Glutamatergic neuron (in vitro differentiated cells): ENCODE measurements around the gene PPP1R7. TPM values are rescaled to one million over a fixed set of nuclear protein-coding genes. Genes with fewer than 3 reads are reported as not detected.

ENCODE experiments used
- DNase-seq: peaks from one replicate; pipeline ENCODE4 v3.0.0; 2022
- H3K27ac Mint-ChIP-seq: one replicate; pipeline ENCODE4 v1.8.0; 2020; ENCODE audit warnings: mild to moderate bottlenecking, mixed read lengths, inconsistent platforms; ENCODE audit not compliant: unreplicated experiment
- H3K27me3 Mint-ChIP-seq: one replicate; pipeline ENCODE4 v1.8.0; 2020; ENCODE audit warnings: mild to moderate bottlenecking, moderate library complexity, mixed read lengths, inconsistent platforms; ENCODE audit not compliant: unreplicated experiment
- H3K36me3 Mint-ChIP-seq: one replicate; pipeline ENCODE4 v1.8.0; 2020; ENCODE audit warnings: mild to moderate bottlenecking, mixed read lengths, inconsistent platforms; ENCODE audit not compliant: unreplicated experiment
- H3K4me1 Mint-ChIP-seq: one replicate; pipeline ENCODE4 v1.8.0; 2020; ENCODE audit warnings: mild to moderate bottlenecking, low read depth, mixed read lengths, inconsistent platforms; ENCODE audit not compliant: unreplicated experiment
- H3K4me3 Mint-ChIP-seq: one replicate; pipeline ENCODE4 v1.8.0; 2020; ENCODE audit warnings: mild to moderate bottlenecking, mixed read lengths, inconsistent platforms; ENCODE audit not compliant: unreplicated experiment
- H3K9me3 Mint-ChIP-seq: one replicate; pipeline ENCODE4 v1.8.0; 2020; ENCODE audit warnings: mild to moderate bottlenecking, moderate library complexity, mixed read lengths, inconsistent platforms; ENCODE audit not compliant: unreplicated experiment
- total RNA-seq: library from RNA; stranded (reverse); fragmentation: NEBNext Ultra II Directional; extraction: Animal tissue kit (Norgen Biotek cat#: 25700); gene quantifications from one replicate; pipeline ENCODE4 v1.2.1, GENCODE V29; 2021; ENCODE audit not compliant: unreplicated experiment
- TF ChIP-seq, protein P1 (sequence below): fragments of 200-600 bp; sonication (generic); IDR thresholded peaks from one replicate; pipeline ENCODE4 v1.5.0; 2021; ENCODE audit not compliant: partially characterized antibody, unreplicated experiment

The PPP1R7 gene
- total RNA-seq, 1 donor from 2014 or later = 53.9 TPM

DNA sequence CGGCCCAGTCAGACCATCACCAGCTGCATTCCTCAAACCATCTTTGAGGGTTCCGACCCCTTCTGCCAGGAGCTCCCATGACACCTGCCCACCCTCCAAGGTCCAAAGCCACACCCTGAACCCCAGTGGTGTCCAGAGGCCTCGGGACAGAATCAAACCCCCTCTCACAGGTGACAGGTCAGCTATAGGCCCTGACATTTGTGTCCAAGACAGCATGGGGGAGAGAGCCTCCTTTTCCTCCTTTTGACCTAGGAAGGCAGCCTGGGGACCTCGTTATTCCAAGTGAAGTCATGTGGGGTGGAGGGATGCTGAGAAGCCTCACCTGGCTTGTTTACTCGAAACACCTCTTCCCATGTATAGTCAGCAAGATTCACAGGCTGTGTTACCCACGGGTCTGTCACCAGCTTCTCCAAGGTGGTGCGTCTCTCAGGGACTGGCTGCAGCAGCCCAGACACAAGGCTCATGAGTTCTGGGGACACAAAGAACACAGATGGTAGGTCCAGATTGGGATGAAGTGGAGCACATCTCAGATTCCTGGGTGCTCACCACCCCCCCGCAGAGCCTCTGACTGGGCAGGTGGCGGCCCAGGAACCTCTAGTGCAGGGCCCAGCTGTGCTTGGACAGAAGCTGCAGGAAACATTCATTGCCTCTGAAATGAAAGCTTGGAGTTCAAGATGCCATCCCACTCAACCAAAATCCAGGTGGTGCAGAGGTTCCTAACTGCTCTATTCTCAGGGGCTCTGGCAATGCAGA lies 43.1 kb upstream of the PPP1R7 start:
- no peak overlapping the region for H3K4me3 Mint-ChIP-seq
- H3K36me3 Mint-ChIP-seq = no peaks in the 10 kb centered on the region
- peaks cover 20% of the 10 kb centered on the region for H3K4me1 Mint-ChIP-seq
- H3K27ac Mint-ChIP-seq = no peak overlapping the region
- DNase-seq = no peak
- TF ChIP-seq, protein P1, sequence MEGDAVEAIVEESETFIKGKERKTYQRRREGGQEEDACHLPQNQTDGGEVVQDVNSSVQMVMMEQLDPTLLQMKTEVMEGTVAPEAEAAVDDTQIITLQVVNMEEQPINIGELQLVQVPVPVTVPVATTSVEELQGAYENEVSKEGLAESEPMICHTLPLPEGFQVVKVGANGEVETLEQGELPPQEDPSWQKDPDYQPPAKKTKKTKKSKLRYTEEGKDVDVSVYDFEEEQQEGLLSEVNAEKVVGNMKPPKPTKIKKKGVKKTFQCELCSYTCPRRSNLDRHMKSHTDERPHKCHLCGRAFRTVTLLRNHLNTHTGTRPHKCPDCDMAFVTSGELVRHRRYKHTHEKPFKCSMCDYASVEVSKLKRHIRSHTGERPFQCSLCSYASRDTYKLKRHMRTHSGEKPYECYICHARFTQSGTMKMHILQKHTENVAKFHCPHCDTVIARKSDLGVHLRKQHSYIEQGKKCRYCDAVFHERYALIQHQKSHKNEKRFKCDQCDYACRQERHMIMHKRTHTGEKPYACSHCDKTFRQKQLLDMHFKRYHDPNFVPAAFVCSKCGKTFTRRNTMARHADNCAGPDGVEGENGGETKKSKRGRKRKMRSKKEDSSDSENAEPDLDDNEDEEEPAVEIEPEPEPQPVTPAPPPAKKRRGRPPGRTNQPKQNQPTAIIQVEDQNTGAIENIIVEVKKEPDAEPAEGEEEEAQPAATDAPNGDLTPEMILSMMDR = no peak
- H3K9me3 Mint-ChIP-seq = peaks cover 6% of the 10 kb centered on the region
- H3K27me3 Mint-ChIP-seq = peaks cover 9% of the 10 kb centered on the region

GRCh38 chr2:241108271-241109209 lies 41.7 kb upstream of the PPP1R7 start:
- DNase-seq = no peak
- no peak overlapping the region for H3K4me3 Mint-ChIP-seq
- H3K36me3 Mint-ChIP-seq = no peaks in the 10 kb centered on the region
- H3K27me3 Mint-ChIP-seq = peaks cover 5% of the 10 kb centered on the region
- H3K27ac Mint-ChIP-seq = no peak overlapping the region
- TF ChIP-seq, protein P1 = no peak
- H3K9me3 Mint-ChIP-seq = peaks cover 2% of the 10 kb centered on the region
- peaks cover 18% of the 10 kb centered on the region for H3K4me1 Mint-ChIP-seq

- H3K36me3 Mint-ChIP-seq = no peaks in the 10 kb centered on the region
- no peak overlapping the region for H3K27ac Mint-ChIP-seq
- no peak for DNase-seq
- H3K4me1 Mint-ChIP-seq = peaks cover 18% of the 10 kb centered on the region
- TF ChIP-seq, protein P1 = no peak
- peaks cover 2% of the 10 kb centered on the region for H3K9me3 Mint-ChIP-seq
- peaks cover 5% of the 10 kb centered on the region for H3K27me3 Mint-ChIP-seq
- no peak overlapping the region for H3K4me3 Mint-ChIP-seq
These were observed 40.8 kb upstream of the PPP1R7 start for GRCh38 chr2:241109210-241110088.

DNA sequence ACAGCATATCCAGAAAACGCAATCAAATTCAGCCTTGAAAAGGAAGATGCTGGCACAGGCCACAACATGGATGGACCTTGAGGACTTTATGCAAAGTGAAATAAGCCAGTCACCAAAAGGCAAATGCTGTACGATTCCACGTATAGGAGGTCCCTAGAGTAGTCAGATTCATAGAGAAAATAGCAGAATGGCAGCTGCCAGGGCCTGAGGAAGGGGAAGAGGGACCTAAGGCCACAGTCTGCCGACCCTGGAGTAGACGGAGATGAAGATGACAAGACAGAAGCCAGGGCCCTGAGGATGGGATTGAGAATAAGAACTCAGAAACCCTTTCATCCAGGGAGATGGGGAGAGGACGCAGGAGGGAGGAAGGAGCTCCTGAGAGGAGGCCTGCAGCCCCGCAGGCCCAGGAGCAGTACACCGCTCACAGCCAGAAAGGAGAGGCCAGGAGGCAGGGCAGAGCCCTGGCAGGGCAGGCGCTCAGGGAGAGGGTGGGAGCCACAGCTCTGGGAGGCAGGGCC lies 40.1 kb upstream of the PPP1R7 start:
- Mint-ChIP-seq H3K27me3 (peaks cover 5% of the 10 kb centered on the region), H3K27ac (peak overlapping the region; percentile 9), H3K4me3 (no peak overlapping the region), H3K36me3 (no peaks in the 10 kb centered on the region), H3K4me1 (peaks cover 18% of the 10 kb centered on the region), H3K9me3 (peaks cover 2% of the 10 kb centered on the region)
- TF ChIP-seq, protein P1 = no peak
- DNase-seq = no peak
